WI38 (cell line): ENCODE results near the gene MCM7.

Experiments
- H3K4me3 ChIP-seq: 2 replicates; pipeline ENCODE4 v1.5.1; 2011; ENCODE audit warnings: low read depth, mild to moderate bottlenecking, control low read depth, low read length
- TF ChIP-seq, protein P1 (sequence below): IDR thresholded peaks from 2 replicates; pipeline ENCODE4 v1.5.1; 2012; ENCODE audit warnings: low read depth, mild to moderate bottlenecking, control low read depth, low read length

Gene MCM7

GRCh38 chr7:100087055-100087750, 14.0 kb downstream of the MCM7 start:
- TF ChIP-seq, protein P1, sequence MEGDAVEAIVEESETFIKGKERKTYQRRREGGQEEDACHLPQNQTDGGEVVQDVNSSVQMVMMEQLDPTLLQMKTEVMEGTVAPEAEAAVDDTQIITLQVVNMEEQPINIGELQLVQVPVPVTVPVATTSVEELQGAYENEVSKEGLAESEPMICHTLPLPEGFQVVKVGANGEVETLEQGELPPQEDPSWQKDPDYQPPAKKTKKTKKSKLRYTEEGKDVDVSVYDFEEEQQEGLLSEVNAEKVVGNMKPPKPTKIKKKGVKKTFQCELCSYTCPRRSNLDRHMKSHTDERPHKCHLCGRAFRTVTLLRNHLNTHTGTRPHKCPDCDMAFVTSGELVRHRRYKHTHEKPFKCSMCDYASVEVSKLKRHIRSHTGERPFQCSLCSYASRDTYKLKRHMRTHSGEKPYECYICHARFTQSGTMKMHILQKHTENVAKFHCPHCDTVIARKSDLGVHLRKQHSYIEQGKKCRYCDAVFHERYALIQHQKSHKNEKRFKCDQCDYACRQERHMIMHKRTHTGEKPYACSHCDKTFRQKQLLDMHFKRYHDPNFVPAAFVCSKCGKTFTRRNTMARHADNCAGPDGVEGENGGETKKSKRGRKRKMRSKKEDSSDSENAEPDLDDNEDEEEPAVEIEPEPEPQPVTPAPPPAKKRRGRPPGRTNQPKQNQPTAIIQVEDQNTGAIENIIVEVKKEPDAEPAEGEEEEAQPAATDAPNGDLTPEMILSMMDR, result no peak

GRCh38 chr7:100085515-100085914, 15.7 kb downstream of the MCM7 start:
- H3K4me3 ChIP-seq, result no peak overlapping the region
- TF ChIP-seq, protein P1, result no peak

More at GRCh38 chr7:100087055-100087750, 14.0 kb downstream of the MCM7 start:
- no peak overlapping the region for H3K4me3 ChIP-seq

DNA sequence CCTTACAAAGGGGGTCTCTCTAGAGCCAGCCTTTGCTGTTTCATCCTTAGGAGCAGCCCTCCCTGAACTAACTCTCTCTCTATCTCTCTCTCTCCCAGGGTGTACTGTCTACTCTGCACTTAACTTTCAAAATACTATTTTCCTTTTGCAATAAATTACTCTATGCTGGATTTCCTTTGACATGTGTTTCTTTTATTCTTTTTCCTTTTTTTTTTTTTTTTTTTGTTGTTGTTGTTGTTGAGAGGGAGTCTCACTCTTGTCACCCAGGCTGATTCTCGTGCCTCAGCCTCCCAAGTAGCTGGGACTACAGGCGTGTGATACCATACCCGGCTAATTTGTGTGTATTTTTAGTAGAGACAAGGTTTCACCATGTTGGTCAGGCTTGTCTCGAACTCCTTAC, 18.2 kb downstream of the MCM7 start:
- TF ChIP-seq, protein P1, result no peak
- no peak overlapping the region for H3K4me3 ChIP-seq

DNA sequence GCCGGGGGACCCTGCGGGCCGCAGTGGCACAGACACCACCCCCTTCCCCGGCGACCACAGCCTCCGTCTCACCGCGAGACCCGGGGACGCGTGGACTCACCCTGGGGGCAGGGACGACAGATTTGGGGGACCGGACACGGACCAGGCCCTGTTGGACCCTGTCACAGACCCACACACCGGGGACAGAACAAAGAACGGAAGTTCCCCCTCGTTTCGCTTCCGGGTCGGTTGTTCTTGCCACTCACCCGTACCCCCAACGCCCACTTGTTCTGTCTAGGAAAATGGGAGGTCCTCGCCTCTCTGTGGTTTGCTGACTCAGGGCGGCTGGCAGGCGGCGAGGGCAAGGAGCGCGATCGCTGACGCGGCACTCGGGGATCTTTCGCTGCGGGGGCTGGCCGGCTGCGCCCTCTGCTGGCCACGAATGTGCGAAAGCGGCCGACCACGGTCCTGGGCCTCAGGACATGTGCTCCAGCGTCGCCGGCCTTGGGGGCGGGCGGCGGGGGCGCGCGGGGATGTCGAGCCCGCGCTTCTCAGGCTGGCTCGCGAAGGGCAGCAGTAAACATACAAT, 19.6 kb downstream of the MCM7 start, which contains the start of gene ZNF3:
Gene ZNF3, minus strand, starts transcription at position 189 of the 568 bp plus-strand sequence. CDS start 4,366 bp downstream, outside the sequence.
- TF ChIP-seq, protein P1, result peak; percentile 70
- H3K4me3 ChIP-seq, result peak within 1 kb of the TSS; percentile 84

DNA sequence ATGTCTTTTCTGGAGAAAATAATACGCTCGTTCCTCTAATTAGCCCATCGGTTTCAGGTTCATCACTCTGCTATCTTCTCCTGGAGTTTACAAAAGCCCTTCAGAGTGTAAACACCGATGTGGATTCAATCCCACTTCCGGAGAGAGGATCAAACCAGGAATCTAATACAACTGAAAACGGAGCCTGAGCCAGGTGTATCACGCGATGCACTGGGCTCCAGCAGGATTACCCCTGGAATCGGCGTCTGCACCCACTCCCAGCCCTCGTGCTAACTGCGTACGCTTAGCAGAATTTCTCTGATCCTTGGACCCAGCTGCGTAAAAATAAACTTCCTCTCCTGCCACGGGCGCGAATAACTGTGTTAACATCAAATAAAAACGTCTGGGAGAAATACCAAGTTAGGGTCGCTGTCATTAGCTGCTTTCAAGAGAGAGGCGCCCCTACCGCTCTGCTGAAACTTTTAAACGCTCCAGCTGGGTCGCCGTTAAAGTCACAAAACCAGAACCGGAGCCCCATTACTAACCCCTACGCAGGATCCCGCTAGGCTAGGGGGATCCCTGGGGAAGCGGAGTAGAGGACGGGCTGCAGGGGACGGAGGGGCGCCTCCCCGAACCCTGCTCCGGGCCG, 20.2 kb downstream of the MCM7 start:
- TF ChIP-seq, protein P1, result no peak
- peak overlapping the region; percentile 84 for H3K4me3 ChIP-seq

DNA sequence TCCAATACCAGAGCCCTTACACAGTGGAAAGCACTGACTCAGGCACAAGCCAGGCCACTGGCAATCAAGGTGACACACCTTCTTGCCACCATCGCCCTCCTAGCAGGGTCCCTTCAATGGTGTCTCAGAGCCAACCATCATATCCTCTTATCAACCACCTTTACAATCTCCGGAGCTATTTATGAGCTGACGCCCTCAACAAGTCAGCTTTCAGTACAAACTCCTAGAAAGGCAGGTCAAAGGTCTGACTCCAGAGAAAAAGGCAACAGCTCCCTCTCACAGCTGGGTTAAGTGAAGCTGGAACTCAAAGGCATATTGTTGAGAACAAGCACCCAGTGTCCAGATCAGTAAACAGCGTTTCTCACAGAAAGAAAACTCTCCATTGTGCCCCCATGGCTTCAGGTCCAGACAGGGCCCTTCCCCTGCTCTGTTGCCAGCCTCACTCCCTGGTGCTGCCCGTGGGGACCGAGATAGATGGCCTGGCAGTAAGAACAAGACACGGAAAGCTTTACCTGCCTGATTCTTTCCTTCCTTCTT, 22.1 kb downstream of the MCM7 start:
- no peak overlapping the region for H3K4me3 ChIP-seq
- TF ChIP-seq, protein P1, result no peak

GRCh38 chr7:100077205-100077604, 24.0 kb downstream of the MCM7 start:
- TF ChIP-seq, protein P1, result no peak

More at GRCh38 chr7:100077205-100077604, 24.0 kb downstream of the MCM7 start:
- no peak overlapping the region for H3K4me3 ChIP-seq
